Lung (tissue), 16 donors: ENCODE results near the gene SERTM1. TPM values are rescaled to one million over a fixed set of nuclear protein-coding genes. Genes with fewer than 3 reads are reported as not detected.

Experiments used
- ATAC-seq: fragments of 200-7000 bp; cut with Tn5 transposase; one replicate; pipeline ENCODE4 v1.9.1; 2020; ENCODE audit warnings: moderate number of reproducible peaks; ENCODE audit not compliant: insufficient read depth, low FRiP score
- DNase-seq, 3 donors: peaks; one replicate each; pipeline ENCODE4 v3.0.0-alpha.2; 2013 to 2017
- H3K27ac ChIP-seq, 2 donors: one replicate each; pipeline ENCODE4 v1.5.1; 2013; ENCODE audit warnings: mild to moderate bottlenecking in 2 of 2, moderate library complexity in 2 of 2, control low read depth in 1 of 2, inconsistent platforms in 1 of 2, low read depth in 1 of 2, low read length in 1 of 2
- H3K27me3 ChIP-seq, 3 donors: one replicate each; pipeline ENCODE4 v1.5.1; 2013; ENCODE audit warnings: low read length in 2 of 3; ENCODE audit not compliant: control insufficient read depth in 3 of 3, insufficient read depth in 3 of 3
- H3K36me3 ChIP-seq, 4 donors: one replicate each; pipeline ENCODE4 v1.5.1; 2013; ENCODE audit warnings: low read length in 4 of 4, mild to moderate bottlenecking in 1 of 4, moderate library complexity in 1 of 4; ENCODE audit not compliant: control insufficient read depth in 4 of 4, insufficient read depth in 4 of 4
- H3K4me1 ChIP-seq, 5 donors: one replicate each; pipeline ENCODE4 v1.5.1; 2013; ENCODE audit warnings: low read length in 5 of 5, mild to moderate bottlenecking in 2 of 5, moderate library complexity in 1 of 5; ENCODE audit not compliant: control insufficient read depth in 5 of 5, insufficient read depth in 5 of 5
- H3K4me3 ChIP-seq: one replicate; pipeline ENCODE4 v1.5.1; 2013; ENCODE audit warnings: mild to moderate bottlenecking, control low read depth, moderate library complexity
- H3K9ac ChIP-seq, 2 donors: one replicate each; pipeline ENCODE4 v1.5.1; 2013; ENCODE audit warnings: low read length in 2 of 2, control low read depth in 1 of 2; ENCODE audit not compliant: insufficient read depth in 1 of 2
- H3K9me3 ChIP-seq, 4 donors: one replicate each; pipeline ENCODE4 v1.5.1; 2013; ENCODE audit warnings: low read length in 3 of 4, mild to moderate bottlenecking in 1 of 4, moderate library complexity in 1 of 4; ENCODE audit not compliant: control insufficient read depth in 4 of 4, insufficient read depth in 3 of 4
- CTCF ChIP-seq: IDR thresholded peaks from 2 replicates; pipeline ENCODE4 v1.5.1; 2012; ENCODE audit warnings: mild to moderate bottlenecking; ENCODE audit errors: control extremely low read depth, extremely low read depth
- WGBS, 2 donors: extraction: QIAGEN DNeasy Blood & Tissue Kit; methylation state at CpG; one replicate each; pipeline ENCODE4 v1.1.7; 2013; 5-methylcytosine and 5-hydroxymethylcytosine counted together
- long read RNA-seq, 5 donors: transcript quantifications; one replicate each; lab custom pipeline, GENCODE V29; 2026
- polyA plus RNA-seq, 2 donors: library from polyadenylated mRNA; stranded (reverse); fragments of 200-250 nt; gene quantifications; one replicate each; pipeline ENCODE4 v1.2.1, GENCODE V29; 2013
- total RNA-seq, 2 donors: library from RNA; depleted of rRNA in 1 of 2; stranded (reverse); fragments of >200 nt in 1 of 2; gene quantifications; one replicate each; pipeline ENCODE4 v1.2.1, GENCODE V29; 2014 to 2021
- donor health status: control.
- donor health status: control.
- donor health status: Bipolar disorder and iron deficiency.
- donor health status: healthy.
- donor health status: DM: yes; HTN: yes; CAD: no.

SERTM1 gene
- total RNA-seq (1 to 10 TPM in 1 of 2 donors, under 1 TPM in 1; 0.37 to 2.5 TPM), polyA plus RNA-seq (under 1 TPM; 0.37 to 0.94 TPM)
- long read RNA-seq, donor 1, partial matches to known transcripts = 0 of 4 reads
- long read RNA-seq, donor 1, other reads (novel, unspliced or antisense) = 0 of 4 reads
- long read RNA-seq, donor 2 = 0 reads
- long read RNA-seq, donor 3, partial matches to known transcripts = 0 of 2 reads
- long read RNA-seq, donor 3, other reads (novel, unspliced or antisense) = 0 of 2 reads
- long read RNA-seq, donor 4, partial matches to known transcripts = 0 of 1 reads
- long read RNA-seq, donor 4, other reads (novel, unspliced or antisense) = 0 of 1 reads
- long read RNA-seq, donor 5, partial matches to known transcripts = 0 of 4 reads
- long read RNA-seq, donor 5, other reads (novel, unspliced or antisense) = 0 of 4 reads

DNA sequence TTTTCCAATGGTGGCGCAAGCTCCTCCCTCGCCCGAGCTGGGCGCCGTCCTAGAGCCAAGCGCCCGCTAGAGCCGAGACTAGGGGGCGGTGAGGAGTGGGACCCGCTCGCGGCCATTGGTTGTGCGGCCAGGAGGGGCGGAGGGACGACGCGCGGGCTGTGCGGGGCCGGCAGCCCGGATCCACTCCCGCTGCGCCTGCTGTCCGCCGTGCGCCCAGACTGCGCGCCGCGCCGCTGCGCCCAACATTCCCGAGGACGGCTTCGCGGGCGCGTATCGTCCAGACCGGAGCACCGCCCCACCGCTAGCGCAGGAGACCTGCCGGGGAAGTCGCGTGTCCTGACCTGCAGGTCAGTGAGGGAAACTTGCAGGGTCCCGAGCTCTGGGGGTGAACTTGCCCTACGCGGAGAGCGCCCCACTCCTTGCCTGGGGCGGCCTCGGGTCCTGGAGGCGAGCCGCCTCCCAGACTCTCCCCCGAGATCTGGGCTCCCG, at the start of gene SERTM1:
TSS of gene SERTM1 (plus strand) at position 183 of the 489 bp plus-strand sequence. CDS start 21,059 bp downstream, outside the sequence.
- Histone ChIP-seq H3K36me3 (no peaks in the 10 kb centered on the region), H3K4me1 (peaks cover 0 to 4% (median 0%) of the 10 kb centered on the region in 5 donors), H3K9me3 (no peaks in the 10 kb centered on the region), H3K9ac (no peak within 1 kb of the TSS), H3K4me3 (peak within 1 kb of the TSS; percentile 3), H3K27ac (no peak within 1 kb of the TSS), H3K27me3 (peaks cover 4 to 44% (median 38%) of the 10 kb centered on the region in 3 donors)
- DNase-seq (peak; percentile 45 to 72 (median 65)), ATAC-seq (peak; percentile 61)
- 1 to 2% methylated on average over 45 to 56 of the region's 56 CpGs for WGBS, 2 donors
- TF ChIP-seq CTCF = no peak

DNA sequence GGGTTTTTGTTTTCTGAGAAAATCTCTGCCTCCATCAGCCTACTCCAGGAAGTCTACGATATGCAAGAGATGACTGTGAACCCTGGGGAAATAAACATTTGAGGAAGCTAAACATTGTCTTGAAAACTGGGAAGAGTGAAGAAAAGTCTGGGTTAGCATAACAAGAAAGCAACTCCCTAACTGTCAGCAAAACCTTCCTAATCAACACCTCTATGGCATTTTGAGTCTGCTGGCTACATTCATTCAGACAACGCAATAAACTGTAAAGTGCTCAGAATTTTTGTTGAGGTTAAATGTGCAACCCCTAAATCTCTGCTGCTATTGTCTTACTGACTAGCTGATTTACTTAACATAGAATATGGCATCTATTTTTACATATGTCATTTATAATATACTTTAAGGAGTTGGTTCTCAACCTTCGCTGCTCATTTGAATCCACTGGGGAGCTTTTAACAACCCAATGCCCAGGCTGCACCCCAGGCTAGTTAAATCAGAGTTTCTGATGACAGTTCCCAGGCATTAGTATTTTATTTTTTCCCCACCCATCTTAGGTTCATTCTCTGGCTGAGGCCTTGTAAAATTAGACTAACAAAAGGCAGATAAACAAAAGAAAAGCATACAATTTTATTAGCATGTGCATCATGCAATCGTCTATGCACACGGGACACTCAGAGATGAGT, 45.3 kb upstream of the SERTM1 start:
- Histone ChIP-seq H3K27ac (no peak overlapping the region), H3K9me3 (no peaks in the 10 kb centered on the region), H3K4me3 (no peak overlapping the region), H3K4me1 (no peaks in the 10 kb centered on the region), H3K27me3 (no peaks in the 10 kb centered on the region), H3K9ac (no peak overlapping the region), H3K36me3 (no peaks in the 10 kb centered on the region)
- 91 to 92% methylated on average over 5 of the region's 5 CpGs for WGBS, 2 donors
- no peak for DNase-seq
- no peak for ATAC-seq
- no peak for TF ChIP-seq CTCF

DNA sequence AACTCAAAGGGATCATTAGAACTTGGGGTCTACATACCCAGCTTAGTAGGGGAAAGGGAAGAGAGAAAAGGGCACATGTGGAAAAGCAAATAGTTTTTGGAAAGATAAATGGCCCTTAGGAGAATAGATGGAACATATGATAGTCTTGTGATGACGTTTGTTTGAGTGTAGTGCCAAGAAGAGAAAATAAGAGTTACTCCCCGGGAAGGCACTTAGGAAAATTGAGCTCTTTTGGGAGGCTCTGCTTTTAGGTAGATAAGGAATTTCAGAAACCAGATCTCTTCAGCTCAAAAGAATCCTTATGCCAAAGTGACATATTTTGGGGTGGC, 44.8 kb upstream of the SERTM1 start:
- DNase-seq (no peak), ATAC-seq (no peak)
- H3K27ac ChIP-seq = no peak overlapping the region
- WGBS, 2 donors = 67 to 82% methylated on average over 2 of the region's 2 CpGs
- no peaks in the 10 kb centered on the region for H3K4me1 ChIP-seq
- no peak overlapping the region for H3K4me3 ChIP-seq
- no peaks in the 10 kb centered on the region for H3K36me3 ChIP-seq
- TF ChIP-seq CTCF = no peak
- H3K9me3 ChIP-seq = no peaks in the 10 kb centered on the region
- no peaks in the 10 kb centered on the region for H3K27me3 ChIP-seq
- no peak overlapping the region for H3K9ac ChIP-seq
